A673 (cell line): Measurements from ENCODE around the gene AXDND1.

Source experiments
- CTCF ChIP-seq: fragments of 300-800, 200-600 bp; sonication (generic); conservative IDR thresholded peaks from 2 replicates; pipeline ENCODE4 v1.5.1; 2017; ENCODE audit warnings: low read depth, mild to moderate bottlenecking, antibody characterized with exemption, low read length, moderate library complexity, mixed read lengths
- EZH2 ChIP-seq: fragments of 200-600 bp; sonication (generic); IDR thresholded peaks from 2 replicates; pipeline ENCODE4 v1.6.1; 2017; ENCODE audit warnings: borderline replicate concordance, low read depth, mild to moderate bottlenecking, mixed read lengths, antibody characterized with exemption, low read length; ENCODE audit not compliant: poor library complexity, severe bottlenecking

GRCh38 chr1:179474713-179475112 is 108.9 kb downstream of the AXDND1 start:
- no peak for TF ChIP-seq CTCF
- no peak for TF ChIP-seq EZH2
